ENCODE results near the gene PID1.
"Not testable (repeated sequence)": the region's sequence is repeated elsewhere in the genome, so short reads cannot be mapped to it uniquely, and the experiment has no call there.

Gene PID1

DNA sequence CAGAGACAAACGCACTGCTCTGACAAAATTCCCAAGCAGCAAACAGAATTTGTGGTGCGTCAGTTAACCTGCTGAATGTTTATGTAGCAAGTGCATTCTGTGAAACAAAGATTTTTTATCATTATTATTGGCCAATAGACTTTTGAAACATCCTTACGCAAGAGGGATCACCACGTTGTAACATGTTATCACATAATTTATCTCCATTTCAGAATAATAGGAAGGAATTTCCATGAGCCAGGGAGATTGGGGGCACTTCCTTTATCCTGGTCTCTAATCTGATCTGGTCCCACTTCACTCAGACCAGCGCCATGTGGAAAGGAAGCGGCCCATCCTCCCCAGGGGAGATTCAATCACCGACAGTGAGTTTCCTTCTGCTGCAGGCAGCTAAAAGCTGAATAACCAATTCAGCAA is 166.1 kb downstream of the PID1 start:
- ATAC-seq, result no peak

DNA sequence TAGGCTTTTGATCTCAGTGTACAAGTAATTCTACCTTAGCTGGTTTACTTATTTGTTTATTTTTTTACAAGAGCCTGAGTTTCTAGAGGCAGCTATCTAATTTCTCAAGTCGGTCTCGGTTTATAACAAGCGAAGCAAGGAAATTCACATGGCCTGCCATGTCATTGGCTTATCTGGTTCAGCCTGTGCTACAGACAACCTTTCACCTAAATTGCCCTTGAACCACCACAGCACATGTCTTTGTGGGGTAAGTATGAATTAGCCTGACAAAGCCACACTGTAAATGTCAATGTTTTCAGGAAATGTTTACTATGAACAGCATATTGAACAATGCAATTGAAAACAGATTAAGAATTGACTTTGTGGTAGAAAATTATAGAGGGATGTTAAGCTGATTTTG is 167.1 kb downstream of the PID1 start:
- ATAC-seq, result no peak

DNA sequence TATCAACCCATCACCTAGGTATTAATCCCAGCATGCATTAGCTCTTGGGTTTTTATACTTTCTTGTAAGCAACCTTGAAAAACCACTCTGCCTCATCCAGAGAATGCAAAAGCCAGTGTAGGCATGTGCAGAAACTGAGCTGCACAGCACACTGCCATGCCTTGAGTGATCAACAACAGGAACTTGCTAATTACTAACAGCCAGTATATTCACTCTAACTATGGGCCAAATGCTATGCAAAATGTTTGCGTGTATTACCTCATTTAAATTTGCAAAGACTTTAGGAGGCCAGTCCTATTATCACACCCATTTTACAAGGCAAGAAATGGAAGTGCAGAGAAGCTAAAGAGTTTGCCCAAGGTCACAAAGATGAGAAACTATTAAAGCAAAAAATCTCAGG is 169.8 kb downstream of the PID1 start:
- no peak for ATAC-seq

DNA sequence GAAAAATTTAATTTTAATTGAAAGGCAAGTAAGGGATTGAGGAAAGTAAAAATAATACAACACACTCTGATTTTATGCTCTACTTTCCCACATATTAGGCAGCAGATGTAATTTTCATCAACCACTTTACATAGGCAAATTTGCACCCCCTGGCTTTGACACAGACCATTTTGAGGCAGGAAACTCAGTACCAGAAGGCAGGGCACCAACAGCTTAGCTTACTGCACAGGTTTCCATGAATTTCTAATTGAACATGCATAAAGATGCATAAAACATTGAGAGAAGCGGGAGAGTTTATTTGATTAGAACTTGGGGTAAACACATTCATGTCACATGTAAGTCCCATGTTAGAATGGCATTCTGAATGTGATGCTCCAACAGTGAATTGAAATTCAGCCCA is 171.9 kb downstream of the PID1 start:
- ATAC-seq, result no peak

DNA sequence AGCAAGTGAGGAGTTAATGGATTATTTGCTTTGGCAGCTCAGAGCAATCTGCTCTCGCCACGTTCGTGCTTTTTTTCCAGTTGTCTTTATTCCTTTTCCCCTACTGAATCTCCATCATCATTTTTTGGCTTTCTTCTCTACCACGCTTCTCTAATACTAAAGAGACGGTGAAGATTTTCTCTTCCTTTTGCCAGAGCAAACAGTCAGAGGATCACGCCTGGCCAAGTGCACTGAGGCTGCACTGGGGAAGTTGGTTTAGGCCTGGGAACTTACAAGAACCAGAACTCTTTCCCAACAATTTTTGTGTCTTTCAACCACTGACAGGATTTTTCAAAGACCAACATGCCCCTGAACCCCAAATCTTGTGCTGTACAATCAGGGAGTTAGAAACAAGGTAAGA is 172.3 kb downstream of the PID1 start:
- ATAC-seq, result no peak

DNA sequence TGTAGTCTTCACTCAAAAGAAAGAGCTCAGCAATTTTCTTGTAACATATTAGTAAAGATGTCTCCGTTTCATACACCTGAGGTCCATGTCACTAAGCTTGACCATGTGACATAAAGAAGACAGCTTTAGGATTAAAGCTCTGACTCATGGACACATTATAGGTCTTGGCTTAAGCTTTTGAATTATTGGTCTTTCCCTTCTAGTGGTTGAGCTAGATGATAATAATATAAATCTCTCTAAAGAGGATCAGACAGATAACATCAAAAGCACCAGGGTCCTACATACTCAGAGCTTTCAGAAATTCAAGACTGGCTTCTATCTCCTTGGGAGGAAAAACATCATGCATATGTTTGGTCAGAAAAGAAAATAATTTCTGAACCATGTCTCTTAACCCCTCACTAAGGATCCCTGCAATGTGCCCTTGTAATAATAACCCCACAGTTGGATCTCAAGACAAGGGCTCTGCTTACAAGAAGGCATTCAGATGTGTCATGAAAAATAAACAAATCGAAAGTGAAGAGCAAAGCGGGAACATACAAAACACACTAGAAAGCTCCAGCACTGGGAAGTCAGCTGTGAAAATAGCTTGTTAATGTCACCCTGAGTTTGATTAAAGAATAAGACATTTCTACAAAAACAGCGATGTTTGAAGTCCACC is 174.5 kb downstream of the PID1 start:
- ATAC-seq, result no peak

DNA sequence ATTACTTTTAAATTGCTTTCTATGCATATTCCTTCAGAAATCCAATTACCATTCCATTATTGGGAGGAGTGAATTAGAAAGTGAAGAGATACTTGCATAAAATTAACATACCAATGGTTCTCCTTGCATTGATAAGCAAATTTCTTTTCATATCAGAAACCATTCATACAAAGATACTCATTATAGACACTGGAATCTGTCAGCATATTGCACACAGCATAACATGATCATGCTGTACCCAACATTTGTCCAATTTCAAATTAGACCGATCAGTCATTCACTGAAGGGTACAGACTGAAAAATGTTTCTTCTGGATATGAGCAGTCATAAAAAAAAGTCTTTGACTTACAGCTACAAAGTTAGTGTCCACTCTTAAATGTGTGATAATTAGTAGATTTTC is 175.6 kb downstream of the PID1 start:
- ATAC-seq, result no peak

DNA sequence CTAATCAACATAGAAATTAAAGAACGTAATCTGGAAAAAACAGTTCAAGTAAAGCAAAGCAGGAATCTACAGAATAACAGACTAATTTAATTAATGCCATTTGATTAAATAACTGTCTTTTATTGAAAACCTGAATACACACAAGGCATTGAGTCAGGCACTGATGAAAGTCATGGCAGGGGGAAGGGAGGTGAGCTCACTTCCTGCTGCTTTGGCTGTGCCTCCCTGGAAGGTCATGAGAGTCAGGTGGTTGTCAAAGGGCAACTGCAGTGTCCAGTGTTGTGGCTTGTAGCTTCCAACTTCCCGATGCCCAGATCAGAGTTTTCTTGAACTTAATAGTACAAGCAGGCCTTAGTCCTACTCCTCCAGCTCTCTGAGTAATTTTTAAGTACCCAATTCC is 180.9 kb downstream of the PID1 start:
- no peak for ATAC-seq

DNA sequence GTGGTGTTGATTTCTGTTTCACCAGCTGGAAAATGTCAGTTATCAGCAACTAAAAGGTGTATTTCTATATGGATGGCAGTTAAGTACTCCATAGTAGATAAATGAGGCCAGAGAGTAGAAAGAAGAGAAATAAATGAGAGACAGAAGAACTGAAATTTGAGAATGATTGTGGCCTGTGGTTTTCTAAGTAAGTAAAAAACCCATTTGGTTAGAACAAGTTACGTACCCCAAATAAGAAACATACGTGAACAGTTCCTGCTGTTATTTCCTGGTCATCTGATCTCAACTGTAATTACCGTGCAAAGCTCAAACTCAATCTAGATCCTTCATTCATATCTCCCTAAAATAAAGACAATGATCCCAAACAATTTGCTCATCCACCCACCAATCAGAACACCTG is 181.3 kb downstream of the PID1 start:
- no peak for ATAC-seq

DNA sequence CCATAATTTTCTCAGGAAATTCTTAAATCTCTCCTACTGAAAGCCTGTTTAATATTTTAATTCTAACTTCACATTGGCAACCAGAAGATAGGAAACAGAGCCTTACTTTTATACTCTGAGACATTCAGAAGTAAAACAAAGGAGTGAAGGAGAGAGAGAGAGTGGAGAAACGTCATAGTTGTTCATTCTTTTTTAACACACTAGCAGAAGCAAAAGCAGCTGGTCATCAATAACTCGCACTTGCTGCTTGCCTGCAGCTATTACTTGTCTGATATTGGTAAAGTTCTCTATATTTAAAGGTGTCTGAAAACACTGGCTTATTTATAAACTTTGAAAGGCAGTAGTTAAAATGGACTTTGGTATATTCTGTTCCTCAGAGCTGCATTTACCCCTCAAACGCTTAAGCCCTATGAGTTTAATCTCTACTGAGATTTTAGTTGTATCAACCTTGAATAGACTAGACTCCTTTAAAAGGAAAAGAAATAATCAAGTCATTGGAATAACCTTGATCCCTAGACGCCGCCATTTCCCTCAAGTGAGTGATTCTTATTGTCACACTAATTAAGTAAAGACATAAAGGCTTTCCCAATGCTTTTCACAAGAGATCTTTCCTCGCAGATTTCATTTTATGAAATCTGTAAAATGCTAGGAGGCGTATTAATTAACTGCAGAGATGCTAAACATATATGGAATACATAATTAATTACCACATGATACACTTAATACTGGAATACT is 182.0 kb downstream of the PID1 start:
- ATAC-seq, result no peak

DNA sequence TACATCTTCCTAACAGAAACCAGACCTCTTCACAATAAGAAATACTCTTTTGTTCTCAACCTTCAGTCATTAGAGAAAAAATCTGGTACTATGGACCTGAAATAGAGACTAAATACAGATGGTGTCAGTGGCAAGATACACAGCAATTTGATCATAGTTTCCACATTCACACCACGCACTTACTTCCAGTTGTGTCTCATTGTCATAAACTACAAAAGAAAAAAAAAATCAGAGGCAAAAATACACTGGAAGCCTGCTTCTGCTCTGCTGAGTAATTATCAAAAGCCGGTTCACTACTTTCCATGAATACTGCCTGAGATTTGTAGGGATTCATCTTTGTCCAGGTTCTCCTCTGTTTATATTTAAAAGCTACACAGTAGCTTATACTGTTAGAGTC is 182.6 kb downstream of the PID1 start:
- no peak for ATAC-seq

DNA sequence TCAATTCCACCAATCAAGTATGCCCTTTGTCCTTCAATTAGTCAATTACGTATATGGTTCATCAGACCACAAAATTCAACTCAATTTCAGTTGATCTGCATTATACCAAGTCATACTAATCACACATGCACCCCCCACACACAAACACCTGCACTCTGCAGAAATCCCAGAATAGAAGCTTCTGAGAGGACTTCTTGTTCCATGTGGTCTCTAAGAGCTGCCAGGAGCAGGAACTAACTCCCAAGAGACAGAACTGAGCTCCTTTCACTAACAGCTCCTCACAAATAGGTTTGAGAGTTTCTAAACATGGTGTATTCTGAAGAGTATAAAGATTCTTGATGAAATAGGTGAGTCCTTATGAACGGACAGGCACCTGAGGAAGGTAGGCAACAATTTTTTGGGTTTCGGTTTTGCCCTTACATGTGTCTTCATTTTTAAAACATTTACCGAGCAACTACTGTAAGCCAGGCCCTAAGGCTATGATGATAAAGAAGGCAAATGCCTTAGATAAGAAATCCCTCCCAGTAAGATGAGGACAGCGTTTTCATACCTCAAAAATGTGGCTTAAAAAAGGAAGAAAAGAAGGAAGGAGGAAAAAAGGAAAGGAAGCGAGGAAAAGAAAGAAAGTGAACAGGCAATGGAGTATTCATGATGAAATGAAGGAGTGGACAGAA is 183.1 kb downstream of the PID1 start:
- ATAC-seq, result no peak

DNA sequence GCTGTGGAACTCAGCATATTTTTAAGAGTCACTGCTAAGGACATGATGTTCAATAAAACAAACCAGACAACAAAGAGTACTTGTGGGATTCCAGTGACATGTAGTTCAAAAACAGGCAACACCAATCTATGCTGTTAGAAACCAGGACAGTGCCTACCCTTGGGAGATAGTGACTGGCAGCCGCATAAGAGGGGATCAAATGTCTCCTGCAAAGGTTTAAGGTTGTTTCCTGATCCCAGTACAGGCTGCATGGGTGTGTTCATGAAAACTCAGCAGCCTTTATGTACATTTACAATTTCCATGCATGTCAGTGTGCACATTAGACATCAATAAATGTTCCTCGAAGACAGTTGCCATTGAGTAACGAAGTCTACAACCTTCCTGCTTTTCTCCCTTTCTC is 183.8 kb downstream of the PID1 start:
- ATAC-seq, result no peak

DNA sequence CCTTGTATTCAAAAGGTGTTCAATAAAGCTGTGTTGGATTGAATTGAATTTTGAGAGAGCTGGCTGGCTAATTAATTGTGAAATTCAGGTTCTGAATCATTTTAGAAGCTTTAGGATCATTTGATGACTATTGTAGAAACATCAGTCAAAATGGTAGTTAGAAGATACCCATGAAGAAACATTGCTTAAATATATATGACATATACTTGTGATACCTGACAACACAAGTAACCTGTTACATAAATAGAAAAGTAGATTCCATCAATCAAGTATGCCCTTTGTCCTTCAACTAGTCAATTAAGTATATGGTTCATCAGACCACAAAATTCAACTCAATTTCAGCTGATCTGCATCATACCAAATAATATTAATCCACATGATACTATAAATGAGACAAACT is 185.6 kb downstream of the PID1 start:
- no peak for ATAC-seq

DNA sequence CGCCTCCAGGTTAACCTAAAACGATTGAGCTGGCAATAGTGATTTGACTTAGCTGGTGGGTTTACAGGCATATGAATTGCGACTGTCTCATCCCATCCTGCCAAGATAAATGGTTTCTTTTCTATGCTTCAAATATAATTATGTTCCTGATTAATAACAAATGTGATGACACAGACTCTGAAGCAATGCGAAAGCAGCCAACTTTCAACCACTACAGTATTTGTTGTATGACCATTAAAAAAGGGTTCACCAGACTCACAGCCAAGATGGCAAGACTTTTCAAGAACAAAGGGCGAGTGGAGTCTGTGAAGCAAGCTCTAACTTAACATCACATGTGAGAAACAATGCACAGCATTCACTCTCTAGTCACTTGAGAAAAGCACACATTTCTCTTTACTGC is 186.6 kb downstream of the PID1 start:
- no peak for ATAC-seq

DNA sequence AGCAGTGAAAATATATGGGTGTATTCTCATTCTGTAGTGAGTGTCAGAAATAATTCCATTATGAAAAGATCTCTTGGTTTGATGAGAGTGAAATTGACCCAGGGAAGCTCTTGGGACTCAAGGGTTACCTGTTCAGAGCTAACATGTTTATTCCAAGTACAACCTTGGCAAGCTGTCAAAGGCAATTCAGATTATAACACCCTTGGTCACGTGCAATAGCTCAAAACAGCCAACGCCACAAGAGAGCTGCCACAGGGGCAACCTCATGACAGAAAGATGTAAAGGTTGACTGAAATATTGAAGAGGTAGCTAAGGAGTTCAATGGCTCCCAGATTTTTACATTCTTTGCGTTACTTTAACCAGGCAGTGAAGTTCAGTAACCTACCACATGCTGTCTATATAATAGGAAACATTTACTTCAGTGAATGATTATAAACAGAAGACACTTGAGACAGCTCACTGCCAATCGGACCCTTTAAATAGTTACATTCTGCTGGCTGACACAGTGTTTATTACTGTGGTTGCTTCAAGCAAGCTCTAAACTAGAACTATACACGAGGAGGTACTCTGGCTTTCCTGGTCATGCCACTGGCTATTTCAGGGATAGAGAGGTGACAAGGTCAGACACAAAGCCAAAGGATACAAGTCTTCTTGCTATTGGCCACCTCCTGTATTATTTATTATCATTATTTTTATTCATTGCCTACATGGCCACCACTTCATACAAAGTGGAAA is 187.3 kb downstream of the PID1 start:
- no peak for ATAC-seq

DNA sequence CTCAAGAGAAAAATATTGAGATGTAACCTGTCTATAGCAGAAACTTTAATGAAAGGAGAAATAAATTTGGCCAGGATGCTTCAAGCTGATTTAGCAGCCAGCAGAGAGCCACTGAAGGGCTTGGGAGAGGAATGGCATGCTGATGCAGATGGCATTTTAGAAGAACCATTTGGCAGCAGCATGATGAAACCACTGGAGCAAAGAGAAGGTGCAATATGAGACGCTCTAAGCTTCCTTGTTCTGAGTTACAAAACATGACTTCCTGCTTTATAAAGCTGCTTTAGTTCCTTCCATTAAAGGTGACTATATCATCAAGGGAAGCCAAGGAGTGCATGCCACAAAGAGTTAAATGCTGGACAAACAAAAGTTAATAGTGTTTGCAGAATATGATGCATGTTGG is 189.7 kb downstream of the PID1 start:
- no peak for ATAC-seq

DNA sequence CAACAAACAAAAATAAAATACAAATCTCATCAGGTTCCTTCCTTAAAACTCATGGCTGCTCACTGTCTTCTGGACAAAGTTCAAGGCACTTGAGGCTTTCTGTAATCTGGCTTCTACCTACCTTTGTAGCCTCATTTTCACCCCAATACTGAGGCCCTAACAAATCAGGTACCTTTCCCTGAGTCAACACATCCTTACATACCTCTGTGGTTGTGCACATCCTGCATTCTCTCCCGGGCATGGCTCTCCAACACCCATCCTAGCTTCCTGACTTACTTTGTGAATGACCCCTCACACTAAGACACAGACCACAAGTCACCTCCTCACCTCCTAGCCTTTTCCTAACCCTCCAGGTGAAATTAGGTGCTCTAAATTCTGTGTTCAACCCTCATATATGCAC is 190.9 kb downstream of the PID1 start:
- no peak for ATAC-seq

DNA sequence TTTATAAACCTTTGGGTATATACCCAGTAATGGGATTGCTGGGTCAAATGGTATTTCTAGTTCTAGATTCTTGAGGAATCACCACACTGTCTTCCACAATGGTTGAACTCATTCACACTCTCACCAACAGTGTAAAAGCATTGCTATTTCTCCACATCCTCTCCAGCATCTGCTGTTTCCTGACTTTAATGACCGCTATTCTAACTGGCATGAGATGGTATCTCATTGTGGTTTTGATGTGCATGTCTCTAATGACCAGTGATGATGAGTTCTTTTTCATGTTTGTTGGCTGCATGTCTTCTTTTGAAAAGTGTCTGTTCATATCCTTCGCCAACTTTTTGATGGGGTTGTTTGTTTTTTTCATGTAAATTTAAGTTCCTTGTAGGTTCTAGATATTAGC is 194.2 kb downstream of the PID1 start:
- ATAC-seq, result not testable (repeated sequence)

DNA sequence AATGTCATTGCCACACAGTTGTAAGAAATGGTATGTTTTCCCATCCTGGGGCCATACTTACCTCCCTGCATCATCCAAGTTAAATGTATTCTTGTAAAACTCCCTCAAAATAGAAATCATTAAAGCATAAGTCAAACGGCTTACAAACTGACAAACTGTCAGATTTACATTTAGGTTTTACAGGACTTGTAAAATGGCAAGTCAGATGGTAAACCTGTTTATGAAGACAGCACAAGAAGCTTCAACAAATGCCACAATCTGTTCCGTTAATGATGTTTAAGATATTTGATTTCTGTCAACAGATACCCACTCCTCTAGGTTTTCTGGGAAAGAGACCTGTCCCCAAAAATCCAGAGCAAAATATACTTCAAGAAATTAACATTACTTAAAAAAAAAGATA is 197.2 kb downstream of the PID1 start:
- no peak for ATAC-seq

DNA sequence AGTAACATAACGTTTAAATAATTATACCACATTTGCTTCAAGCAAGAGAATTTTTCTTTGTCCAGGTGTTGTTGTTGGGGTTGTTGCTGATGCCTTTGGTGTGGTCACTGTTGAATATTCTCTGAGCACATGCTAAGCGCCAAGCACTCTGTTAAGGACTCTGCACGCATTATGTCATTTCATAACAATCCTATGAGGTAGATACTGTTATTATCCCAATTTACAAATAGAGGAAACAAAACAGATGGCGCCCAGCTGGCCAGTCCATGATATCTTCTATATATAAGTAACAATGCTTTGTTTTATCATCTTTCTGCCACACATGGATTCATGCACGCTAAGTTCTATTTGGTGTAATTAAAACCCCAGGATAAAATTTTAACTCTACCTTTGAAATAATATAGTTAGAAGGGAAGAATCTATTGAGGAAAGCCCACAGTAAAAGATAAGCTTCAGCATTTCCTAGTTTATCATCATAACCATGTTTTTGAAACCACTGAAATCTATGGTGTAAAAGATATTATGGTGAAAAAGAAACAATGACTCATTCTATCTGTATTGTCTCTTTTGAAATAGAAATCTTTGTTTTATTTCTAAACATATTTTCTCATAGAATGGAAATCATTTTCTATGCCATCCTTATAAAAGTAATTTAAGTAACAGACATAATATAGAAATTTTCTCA is 199.7 kb downstream of the PID1 start:
- ATAC-seq, result no peak

DNA sequence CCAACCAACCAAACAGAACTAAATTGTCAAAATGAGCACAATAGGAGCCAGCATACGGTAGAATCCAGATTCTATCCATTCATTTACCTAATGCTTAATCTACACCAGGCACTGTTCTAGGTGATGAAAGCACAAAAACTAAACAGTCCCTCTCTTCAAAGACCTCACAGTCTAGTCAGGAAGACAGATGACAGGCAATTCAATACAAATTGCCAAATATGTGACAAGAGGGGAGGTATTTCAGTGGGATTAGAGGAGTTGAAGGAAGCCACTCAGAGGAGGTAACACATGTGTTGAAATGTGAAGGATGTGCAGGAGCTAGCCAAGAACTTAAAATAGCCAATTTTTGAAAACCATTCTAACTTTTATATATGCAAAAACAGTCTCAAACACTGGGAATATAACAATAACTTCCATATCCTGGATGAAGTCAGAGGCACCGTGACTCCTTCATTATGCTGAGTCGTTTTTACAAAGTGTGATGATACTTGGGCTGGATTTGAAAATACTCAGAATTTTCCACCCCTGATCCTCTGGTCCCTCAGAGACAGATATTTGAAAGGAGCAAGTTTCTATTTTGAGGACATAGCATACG is 204.9 kb downstream of the PID1 start:
- no peak for ATAC-seq

DNA sequence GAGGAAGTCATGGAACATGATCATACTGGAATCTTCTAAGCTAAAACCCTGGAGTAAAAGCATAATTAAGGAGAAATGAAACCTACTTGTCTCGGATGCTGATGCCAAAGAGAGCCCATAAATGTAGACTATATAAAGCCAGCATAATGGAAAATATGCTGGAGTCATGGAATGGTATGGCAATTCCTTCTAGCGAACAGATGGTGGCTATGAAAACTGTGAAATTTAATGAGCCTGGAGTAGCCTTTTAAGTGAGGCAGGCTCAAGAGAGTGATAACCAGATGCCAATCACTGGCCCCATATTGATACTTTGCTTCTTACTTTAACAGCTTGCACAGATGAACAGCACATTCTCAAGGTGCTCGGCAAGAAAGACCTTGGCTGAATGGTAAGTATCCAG is 206.3 kb downstream of the PID1 start:
- no peak for ATAC-seq

Data from activated CD4-positive, CD25-positive, alpha-beta regulatory T cell treated with anti-CD3 and anti-CD28 coated beads, Interleukin-2, amount 50 U/mL, for 24 hours (primary cell).